H1 (cell line): Measurements from ENCODE around the gene ZDHHC19. TPM values are rescaled to one million over a fixed set of nuclear protein-coding genes. Genes with fewer than 3 reads are reported as not detected.

Source experiments
- EGR1 ChIP-seq: IDR thresholded peaks from 2 replicates; pipeline ENCODE4 v1.6.1; 2011; ENCODE audit warnings: low read depth, low read length, borderline replicate concordance
- GABPA ChIP-seq: IDR thresholded peaks from 2 replicates; pipeline ENCODE4 v1.6.1; 2011; ENCODE audit warnings: mild to moderate bottlenecking, low read length, moderate library complexity, borderline replicate concordance; ENCODE audit not compliant: insufficient read depth
- TEAD4 ChIP-seq: IDR thresholded peaks from 2 replicates; pipeline ENCODE4 v1.6.1; 2012; ENCODE audit warnings: low read depth, low read length, inconsistent platforms, mixed read lengths
- ZNF274 ChIP-seq: IDR thresholded peaks from 2 replicates; pipeline ENCODE4 v1.7.0; 2012; ENCODE audit warnings: low read length, borderline replicate concordance; ENCODE audit errors: extremely low read depth
- polyA plus RNA-seq, 7 experiments: library from polyadenylated mRNA; depleted of rRNA in 3 of 7; stranded (reverse) in 5 of 7; unstranded in 2 of 7; fragments of >200 nt in 5 of 7; fragments of 200-250 nt in 2 of 7; gene quantifications; 1 replicate in 5 of 7; 2 replicates in 1 of 7; 4 replicates in 1 of 7; pipeline versions ENCODE4 v1.2.1 to v1.2.3, GENCODE V29; 2011 to 2013; ENCODE audit warnings: missing spikeins in 2 of 7, mixed read lengths in 2 of 7
- total RNA-seq: library from RNA; stranded (reverse); fragmentation: NEBNext Ultra II Directional; extraction: Animal tissue kit (Norgen Biotek cat#: 25700); gene quantifications from 2 replicates; pipeline ENCODE4 v1.2.1, GENCODE V29; 2021
- TF ChIP-seq, protein P1 (sequence below): IDR thresholded peaks from 2 replicates; pipeline ENCODE4 v1.6.1; 2011; ENCODE audit warnings: low read length, improper control_type of control experiment
- TF ChIP-seq, protein P2 (sequence below): IDR thresholded peaks from 2 replicates; pipeline ENCODE4 v1.6.1; 2011; ENCODE audit warnings: low read depth, mild to moderate bottlenecking, low read length; ENCODE audit not compliant: insufficient read depth

ZDHHC19 gene
- total and polyA plus RNA-seq, 2 of the 8 experiments (the other 6 are each of a cell fraction or from before 2014, with no cell fraction given) = 2.5 to 4.1 TPM

DNA sequence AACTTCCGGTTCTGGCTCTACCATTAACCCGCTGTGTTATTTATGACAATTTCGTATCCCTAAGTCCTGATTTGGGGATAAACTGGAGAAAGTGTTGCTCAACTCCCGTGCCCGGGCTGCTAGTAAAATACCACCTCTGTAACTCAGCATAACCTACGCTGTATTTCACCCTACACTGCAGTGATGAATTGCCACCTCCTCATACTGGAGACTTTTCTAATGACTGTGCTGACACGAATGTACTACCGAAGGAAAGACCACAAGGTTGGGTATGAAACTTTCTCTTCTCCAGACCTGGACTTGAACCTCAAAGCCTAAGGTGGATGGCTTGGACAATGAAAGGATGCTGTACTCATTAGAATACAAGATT, 21.7 kb upstream of the ZDHHC19 start (continued):
- TF ChIP-seq, protein P1, sequence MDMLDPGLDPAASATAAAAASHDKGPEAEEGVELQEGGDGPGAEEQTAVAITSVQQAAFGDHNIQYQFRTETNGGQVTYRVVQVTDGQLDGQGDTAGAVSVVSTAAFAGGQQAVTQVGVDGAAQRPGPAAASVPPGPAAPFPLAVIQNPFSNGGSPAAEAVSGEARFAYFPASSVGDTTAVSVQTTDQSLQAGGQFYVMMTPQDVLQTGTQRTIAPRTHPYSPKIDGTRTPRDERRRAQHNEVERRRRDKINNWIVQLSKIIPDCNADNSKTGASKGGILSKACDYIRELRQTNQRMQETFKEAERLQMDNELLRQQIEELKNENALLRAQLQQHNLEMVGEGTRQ = no peak
- TF ChIP-seq, protein P2, sequence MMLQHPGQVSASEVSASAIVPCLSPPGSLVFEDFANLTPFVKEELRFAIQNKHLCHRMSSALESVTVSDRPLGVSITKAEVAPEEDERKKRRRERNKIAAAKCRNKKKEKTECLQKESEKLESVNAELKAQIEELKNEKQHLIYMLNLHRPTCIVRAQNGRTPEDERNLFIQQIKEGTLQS = no peak
- TF ChIP-seq TEAD4 (no peak), EGR1 (no peak), GABPA (no peak), ZNF274 (no peak)
